HG03095 (cell line): ENCODE data around the gene NONO.
"Not testable (repeated sequence)": the region's sequence is repeated elsewhere in the genome, so short reads cannot be mapped to it uniquely, and the experiment has no call there.

Experiments used
- ATAC-seq: cut with Tn5 transposase; IDR thresholded peaks from one replicate; pipeline ENCODE4 v1.9.1; 2021; ENCODE audit warnings: moderate library complexity; ENCODE audit not compliant: unreplicated experiment

The NONO gene

GRCh38 chrX:71285929-71286328 is 2.5 kb downstream of the NONO start:
- no peak for ATAC-seq

- no peak for ATAC-seq
Measured at GRCh38 chrX:71291381-71291780, 7.9 kb downstream of the NONO start.

GRCh38 chrX:71292669-71293365 is 9.4 kb downstream of the NONO start:
- no peak for ATAC-seq

- ATAC-seq = no peak
Measured at GRCh38 chrX:71296806-71297205, 13.4 kb downstream of the NONO start.

GRCh38 chrX:71298119-71298518 is 14.7 kb downstream of the NONO start:
- ATAC-seq = no peak

- not testable (repeated sequence) for ATAC-seq
Measured at GRCh38 chrX:71300064-71300463, 16.6 kb downstream of the NONO start.

GRCh38 chrX:71300495-71300894 is 17.1 kb downstream of the NONO start:
- ATAC-seq = not testable (repeated sequence)

- ATAC-seq = no peak
Measured at GRCh38 chrX:71301195-71301924, 17.9 kb downstream of the NONO start, which contains the start of gene ITGB1BP2. Gene ITGB1BP2, plus strand, starts transcription at chrX:71301750. Its CDS starts 57 bp downstream, at chrX:71301807.

GRCh38 chrX:71302461-71303213 is 19.2 kb downstream of the NONO start:
- no peak for ATAC-seq

GRCh38 chrX:71304561-71304960 is 21.1 kb downstream of the NONO start:
- ATAC-seq = no peak

GRCh38 chrX:71315917-71316316 is 32.5 kb downstream of the NONO start:
- ATAC-seq = no peak

GRCh38 chrX:71316959-71317358 is 33.5 kb downstream of the NONO start:
- not testable (repeated sequence) for ATAC-seq

GRCh38 chrX:71320126-71320525 is 36.7 kb downstream of the NONO start:
- ATAC-seq = no peak

- no peak for ATAC-seq
Measured at GRCh38 chrX:71321731-71322130, 38.3 kb downstream of the NONO start.

- not testable (repeated sequence) for ATAC-seq
Measured at GRCh38 chrX:71324452-71324851, 41.0 kb downstream of the NONO start.

- no peak for ATAC-seq
Measured at GRCh38 chrX:71326394-71326793, 43.0 kb downstream of the NONO start.

GRCh38 chrX:71349151-71349665 is 65.8 kb downstream of the NONO start:
- not testable (repeated sequence) for ATAC-seq

- ATAC-seq = not testable (repeated sequence)
Measured at GRCh38 chrX:71349867-71350266, 66.4 kb downstream of the NONO start.
